Liver (tissue), 9 donors: Measurements from ENCODE around the gene B3GALT5. TPM values are rescaled to one million over a fixed set of nuclear protein-coding genes. Genes with fewer than 3 reads are reported as not detected.

ENCODE experiments used
- DNase-seq: peaks from one replicate; pipeline ENCODE4 v3.0.0-alpha.2; 2017; ENCODE audit warnings: low spot score
- H3K27ac ChIP-seq, 2 donors: one replicate each; pipeline ENCODE4 v1.7.0; 2013; ENCODE audit warnings: inconsistent platforms in 2 of 2, low read length in 2 of 2, control low read depth in 1 of 2, low read depth in 1 of 2, mild to moderate bottlenecking in 1 of 2
- H3K27me3 ChIP-seq, 4 donors: one replicate each; pipeline versions ENCODE4 v1.6.1 to v1.7.0; 2013; ENCODE audit warnings: low read length in 3 of 4, inconsistent platforms in 1 of 4, mild to moderate bottlenecking in 1 of 4, moderate library complexity in 1 of 4; ENCODE audit not compliant: control insufficient read depth in 4 of 4, insufficient read depth in 4 of 4
- H3K36me3 ChIP-seq, 4 donors: one replicate each; pipeline versions ENCODE4 v1.6.1 to v1.7.0; 2013; ENCODE audit warnings: low read length in 3 of 4, mild to moderate bottlenecking in 3 of 4, low read depth in 1 of 4, moderate library complexity in 1 of 4; ENCODE audit not compliant: control insufficient read depth in 4 of 4, insufficient read depth in 3 of 4
- H3K4me1 ChIP-seq, 4 donors: one replicate each; pipeline versions ENCODE4 v1.6.1 to v1.7.0; 2013; ENCODE audit warnings: low read length in 3 of 4, mild to moderate bottlenecking in 3 of 4, moderate library complexity in 1 of 4; ENCODE audit not compliant: control insufficient read depth in 4 of 4, insufficient read depth in 4 of 4
- H3K4me3 ChIP-seq, 3 donors: one replicate each; pipeline versions ENCODE4 v1.6.1 to v1.7.0; 2013; ENCODE audit warnings: low read length in 3 of 3, control low read depth in 1 of 3, low read depth in 1 of 3, mild to moderate bottlenecking in 1 of 3
- H3K9ac ChIP-seq, 2 donors: one replicate each; pipeline ENCODE4 v1.7.0; 2013; ENCODE audit warnings: low read length in 2 of 2, mild to moderate bottlenecking in 2 of 2, moderate library complexity in 2 of 2, control low read depth in 1 of 2, low read depth in 1 of 2
- H3K9me3 ChIP-seq, 4 donors: one replicate each; pipeline versions ENCODE4 v1.6.1 to v1.7.0; 2013; ENCODE audit warnings: low read length in 3 of 4; ENCODE audit not compliant: control insufficient read depth in 4 of 4
- EGR1 ChIP-seq, 2 donors: IDR thresholded peaks; 2 replicates each; pipeline ENCODE4 v1.6.1; 2016 to 2018; ENCODE audit warnings: antibody characterized with exemption in 2 of 2, low read depth in 2 of 2
- FOXA1 ChIP-seq: IDR thresholded peaks from 2 replicates; pipeline ENCODE4 v1.6.1; 2016; ENCODE audit warnings: antibody characterized with exemption
- FOXA2 ChIP-seq: IDR thresholded peaks from 2 replicates; pipeline ENCODE4 v1.6.1; 2016; ENCODE audit warnings: antibody characterized with exemption
- GABPA ChIP-seq, 2 donors: IDR thresholded peaks in 1 of 2; conservative IDR thresholded peaks in 1 of 2; 2 replicates each; pipeline ENCODE4 v1.6.1; 2016; ENCODE audit warnings: antibody characterized with exemption in 2 of 2, mild to moderate bottlenecking in 1 of 2, moderate library complexity in 1 of 2
- HNF4A ChIP-seq, 2 donors: conservative IDR thresholded peaks; 2 replicates each; pipeline ENCODE4 v1.6.1; 2016; ENCODE audit warnings: antibody characterized with exemption in 2 of 2, mild to moderate bottlenecking in 2 of 2
- HNF4G ChIP-seq: IDR thresholded peaks from 2 replicates; pipeline ENCODE4 v1.6.1; 2016; ENCODE audit warnings: antibody characterized with exemption
- NR2F2 ChIP-seq: IDR thresholded peaks from 2 replicates; pipeline ENCODE4 v1.6.1; 2016; ENCODE audit warnings: antibody characterized with exemption
- RAD21 ChIP-seq, 2 donors: IDR thresholded peaks; 2 replicates each; pipeline ENCODE4 v1.6.1; 2016; ENCODE audit warnings: antibody characterized with exemption in 2 of 2, mild to moderate bottlenecking in 2 of 2
- RXRA ChIP-seq, 2 donors: IDR thresholded peaks; 2 replicates each; pipeline ENCODE4 v1.6.1; 2017 to 2018; ENCODE audit warnings: antibody characterized with exemption in 2 of 2, mild to moderate bottlenecking in 1 of 2
- SP1 ChIP-seq: IDR thresholded peaks from 2 replicates; pipeline ENCODE4 v1.6.1; 2018; ENCODE audit warnings: antibody characterized with exemption, mild to moderate bottlenecking
- TAF1 ChIP-seq: conservative IDR thresholded peaks from 2 replicates; pipeline ENCODE4 v1.6.1; 2016; ENCODE audit warnings: antibody characterized with exemption, mild to moderate bottlenecking
- YY1 ChIP-seq: IDR thresholded peaks from 2 replicates; pipeline ENCODE4 v1.6.1; 2016; ENCODE audit warnings: antibody characterized with exemption, mild to moderate bottlenecking
- WGBS: extraction: QIAGEN DNeasy Blood & Tissue Kit; methylation state at CpG from one replicate; pipeline ENCODE4 v1.1.7; 2013; 5-methylcytosine and 5-hydroxymethylcytosine counted together
- polyA plus RNA-seq, 2 donors: library from polyadenylated mRNA; stranded (reverse) in 1 of 2; unstranded in 1 of 2; fragments of 200-250 nt in 1 of 2; fragments of >200 nt in 1 of 2; fragmentation: Nextera tagmentation in 1 of 2; extraction: Ambion mirVana in 1 of 2; gene quantifications; one replicate each; pipeline versions ENCODE4 v1.2.1 to v1.2.3, GENCODE V29; 2013 to 2015
- total RNA-seq, 2 donors: library from RNA; depleted of rRNA; stranded (reverse); fragments of >200 nt; gene quantifications; one replicate each; pipeline ENCODE4 v1.2.3, GENCODE V29; 2014
- TF ChIP-seq, protein P1 (sequence below): fragments of 150-350 bp; IDR thresholded peaks from 2 replicates; pipeline ENCODE4 v1.5.1; 2017; ENCODE audit warnings: improper control_type of control experiment, low read depth, low read length; ENCODE audit not compliant: missing input control
- TF ChIP-seq, protein P2 (sequence below): IDR thresholded peaks from 2 replicates; pipeline ENCODE4 v1.6.1; 2016; ENCODE audit warnings: antibody characterized with exemption
- TF ChIP-seq, protein P3 (sequence below): IDR thresholded peaks from 2 replicates; pipeline ENCODE4 v1.6.1; 2016; ENCODE audit warnings: antibody characterized with exemption
- TF ChIP-seq, protein P4 (sequence below): IDR thresholded peaks from 2 replicates; pipeline ENCODE4 v1.6.1; 2016; ENCODE audit warnings: antibody characterized with exemption
- donor health status: healthy.
- donor health status: healthy.
- donor health status: healthy.
- donor health status: healthy.
- donor health status: healthy.

B3GALT5 gene
- total and polyA plus RNA-seq, 4 donors = 0.05 to 0.33 (median 0.10) TPM

DNA sequence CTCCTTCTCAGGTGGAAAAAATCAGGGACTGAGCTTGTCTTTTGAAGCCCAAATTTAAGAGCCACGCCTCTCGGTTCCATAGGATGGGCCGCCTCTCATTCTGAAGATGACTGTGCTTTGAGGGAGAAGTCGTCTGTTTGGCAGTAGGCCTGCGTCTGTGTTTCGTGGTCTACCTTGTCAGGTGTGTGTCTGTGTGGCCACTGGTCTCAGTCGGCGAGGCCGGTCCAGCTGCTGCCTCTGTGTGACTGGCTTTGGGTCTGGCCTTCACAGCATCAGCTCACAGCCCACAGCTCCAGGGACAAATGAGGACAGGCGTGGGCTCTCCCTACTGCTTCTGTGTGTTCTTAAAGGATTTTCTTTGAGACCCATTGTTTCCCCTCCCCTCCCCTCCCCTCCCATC, 50.3 kb downstream of the B3GALT5 start:
- no peaks in the 10 kb centered on the region for H3K9me3 ChIP-seq
- DNase-seq = no peak
- no peak overlapping the region for H3K4me3 ChIP-seq
- 81% methylated on average over 10 of the region's 10 CpGs for WGBS
- no peaks in the 10 kb centered on the region for H3K4me1 ChIP-seq
- no peak overlapping the region for H3K27ac ChIP-seq
- H3K9ac ChIP-seq = no peak overlapping the region
- H3K36me3 ChIP-seq = no peaks in the 10 kb centered on the region
- TF ChIP-seq HNF4A (conservative IDR thresholded peaks at IDR 0.05) = no peak
- TF ChIP-seq, protein P1, sequence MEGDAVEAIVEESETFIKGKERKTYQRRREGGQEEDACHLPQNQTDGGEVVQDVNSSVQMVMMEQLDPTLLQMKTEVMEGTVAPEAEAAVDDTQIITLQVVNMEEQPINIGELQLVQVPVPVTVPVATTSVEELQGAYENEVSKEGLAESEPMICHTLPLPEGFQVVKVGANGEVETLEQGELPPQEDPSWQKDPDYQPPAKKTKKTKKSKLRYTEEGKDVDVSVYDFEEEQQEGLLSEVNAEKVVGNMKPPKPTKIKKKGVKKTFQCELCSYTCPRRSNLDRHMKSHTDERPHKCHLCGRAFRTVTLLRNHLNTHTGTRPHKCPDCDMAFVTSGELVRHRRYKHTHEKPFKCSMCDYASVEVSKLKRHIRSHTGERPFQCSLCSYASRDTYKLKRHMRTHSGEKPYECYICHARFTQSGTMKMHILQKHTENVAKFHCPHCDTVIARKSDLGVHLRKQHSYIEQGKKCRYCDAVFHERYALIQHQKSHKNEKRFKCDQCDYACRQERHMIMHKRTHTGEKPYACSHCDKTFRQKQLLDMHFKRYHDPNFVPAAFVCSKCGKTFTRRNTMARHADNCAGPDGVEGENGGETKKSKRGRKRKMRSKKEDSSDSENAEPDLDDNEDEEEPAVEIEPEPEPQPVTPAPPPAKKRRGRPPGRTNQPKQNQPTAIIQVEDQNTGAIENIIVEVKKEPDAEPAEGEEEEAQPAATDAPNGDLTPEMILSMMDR = no peak
- no peak for TF ChIP-seq TAF1
- no peak for TF ChIP-seq HNF4G
- TF ChIP-seq, protein P2, sequence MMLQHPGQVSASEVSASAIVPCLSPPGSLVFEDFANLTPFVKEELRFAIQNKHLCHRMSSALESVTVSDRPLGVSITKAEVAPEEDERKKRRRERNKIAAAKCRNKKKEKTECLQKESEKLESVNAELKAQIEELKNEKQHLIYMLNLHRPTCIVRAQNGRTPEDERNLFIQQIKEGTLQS = no peak
- TF ChIP-seq EGR1 (IDR thresholded peaks at IDR 0.05; ENCODE audit: low read depth in 2 of 2) = no peak
- no peak for TF ChIP-seq NR2F2
- TF ChIP-seq, protein P3, sequence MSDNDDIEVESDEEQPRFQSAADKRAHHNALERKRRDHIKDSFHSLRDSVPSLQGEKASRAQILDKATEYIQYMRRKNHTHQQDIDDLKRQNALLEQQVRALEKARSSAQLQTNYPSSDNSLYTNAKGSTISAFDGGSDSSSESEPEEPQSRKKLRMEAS = no peak
- TF ChIP-seq FOXA1 = no peak
- no peak for TF ChIP-seq RXRA (IDR thresholded peaks at IDR 0.05)
- no peak for TF ChIP-seq RAD21 (IDR thresholded peaks at IDR 0.05)
- no peak for TF ChIP-seq SP1
- TF ChIP-seq YY1 = no peak
- no peak for TF ChIP-seq GABPA (IDR thresholded peaks at IDR 0.05 in 1 of 2, conservative IDR thresholded peaks at IDR 0.05 in 1 of 2)
- TF ChIP-seq, protein P4, sequence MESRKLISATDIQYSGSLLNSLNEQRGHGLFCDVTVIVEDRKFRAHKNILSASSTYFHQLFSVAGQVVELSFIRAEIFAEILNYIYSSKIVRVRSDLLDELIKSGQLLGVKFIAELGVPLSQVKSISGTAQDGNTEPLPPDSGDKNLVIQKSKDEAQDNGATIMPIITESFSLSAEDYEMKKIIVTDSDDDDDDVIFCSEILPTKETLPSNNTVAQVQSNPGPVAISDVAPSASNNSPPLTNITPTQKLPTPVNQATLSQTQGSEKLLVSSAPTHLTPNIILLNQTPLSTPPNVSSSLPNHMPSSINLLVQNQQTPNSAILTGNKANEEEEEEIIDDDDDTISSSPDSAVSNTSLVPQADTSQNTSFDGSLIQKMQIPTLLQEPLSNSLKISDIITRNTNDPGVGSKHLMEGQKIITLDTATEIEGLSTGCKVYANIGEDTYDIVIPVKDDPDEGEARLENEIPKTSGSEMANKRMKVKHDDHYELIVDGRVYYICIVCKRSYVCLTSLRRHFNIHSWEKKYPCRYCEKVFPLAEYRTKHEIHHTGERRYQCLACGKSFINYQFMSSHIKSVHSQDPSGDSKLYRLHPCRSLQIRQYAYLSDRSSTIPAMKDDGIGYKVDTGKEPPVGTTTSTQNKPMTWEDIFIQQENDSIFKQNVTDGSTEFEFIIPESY = no peak
- no peaks in the 10 kb centered on the region for H3K27me3 ChIP-seq

DNA sequence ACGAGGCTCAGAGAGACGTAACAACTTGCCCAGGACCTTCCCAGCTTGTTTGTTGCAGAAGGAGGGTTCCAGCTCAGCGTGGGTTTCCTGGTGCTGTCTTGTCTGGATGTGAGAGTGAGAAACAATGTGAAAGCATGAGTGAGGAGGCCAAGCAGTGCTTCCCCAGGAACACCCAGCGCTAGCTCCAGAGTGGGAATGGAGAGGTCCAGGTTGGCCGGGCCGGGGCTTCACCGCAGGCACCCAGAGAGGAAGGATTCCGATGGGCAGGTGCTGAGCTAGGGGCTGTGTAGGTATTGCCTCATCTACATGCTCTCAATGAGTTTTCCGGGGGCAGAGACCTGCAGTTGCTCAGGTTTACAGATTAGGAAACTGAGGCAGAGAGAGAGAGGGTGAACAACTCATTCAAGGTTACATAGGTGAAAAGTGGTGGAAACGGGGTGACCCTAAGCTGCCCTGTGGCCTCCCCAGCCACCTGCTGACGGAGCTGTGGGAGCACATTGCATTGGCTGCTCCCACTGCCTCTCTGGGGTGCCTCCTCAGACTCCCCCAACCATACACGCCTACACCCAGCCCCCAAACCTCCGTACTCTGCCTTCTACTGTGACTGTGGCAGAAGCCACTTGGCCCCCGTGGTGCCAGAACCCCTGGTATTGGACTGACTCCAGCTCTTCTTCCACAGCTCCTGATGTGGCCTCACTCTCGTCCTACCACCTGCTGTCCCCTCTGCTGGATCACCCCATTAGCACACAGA, 51.2 kb downstream of the B3GALT5 start:
- 78% methylated on average over 15 of the region's 15 CpGs for WGBS
- Histone ChIP-seq H3K27ac (no peak overlapping the region), H3K27me3 (peaks cover 0 to 5% (median 0%) of the 10 kb centered on the region in 4 donors), H3K9ac (no peak overlapping the region), H3K4me1 (no peaks in the 10 kb centered on the region), H3K9me3 (no peaks in the 10 kb centered on the region), H3K4me3 (no peak overlapping the region), H3K36me3 (no peaks in the 10 kb centered on the region)
- no peak for DNase-seq
- no peak for TF ChIP-seq FOXA2
- no peak for TF ChIP-seq RXRA (IDR thresholded peaks at IDR 0.05)
- no peak for TF ChIP-seq HNF4G
- TF ChIP-seq, protein P4 = no peak
- no peak for TF ChIP-seq HNF4A (conservative IDR thresholded peaks at IDR 0.05)
- TF ChIP-seq, protein P1 = no peak
- TF ChIP-seq EGR1 (IDR thresholded peaks at IDR 0.05; ENCODE audit: low read depth in 2 of 2) = no peak
- TF ChIP-seq RAD21 (IDR thresholded peaks at IDR 0.05) = no peak
- no peak for TF ChIP-seq YY1
